CD8-positive, alpha-beta memory T cell (primary cell): ENCODE data around the gene FAM3D. TPM values are rescaled to one million over a fixed set of nuclear protein-coding genes. Genes with fewer than 3 reads are reported as not detected.
A peak's percentile ranks its signal among the peaks of the same experiment; 100 is the strongest.

Experiments
- CTCF ChIA-PET: fragments of 350-600 bp; sonication (Branson Sonifier 250); formaldehyde crosslinking; loops from one replicate; lab custom pipeline; 2021; ENCODE audit warnings: antibody characterized with exemption; lab: Charles Lee
- POLR2A ChIA-PET: fragments of 350-600 bp; sonication (Branson Sonifier 250); formaldehyde crosslinking; loops from one replicate; lab custom pipeline; 2021; ENCODE audit warnings: antibody characterized with exemption; lab: Charles Lee
- DNase-seq, 5 donors: peaks; one replicate each; pipeline versions ENCODE4 v3.0.0 to v3.0.0-alpha.2; 2020 to 2022; ENCODE audit warnings: mixed read lengths in 1 of 5
- H3K27ac ChIP-seq: one replicate; pipeline ENCODE4 v1.7.0; 2013; ENCODE audit warnings: low read depth, mild to moderate bottlenecking, low read length, moderate library complexity
- H3K27me3 ChIP-seq: 2 replicates; pipeline ENCODE4 v1.7.0; 2013; ENCODE audit warnings: low read length, mild to moderate bottlenecking; ENCODE audit not compliant: insufficient read depth, poor library complexity, severe bottlenecking
- H3K36me3 ChIP-seq: 2 replicates; pipeline ENCODE4 v1.7.0; 2013; ENCODE audit warnings: mild to moderate bottlenecking, low read length, moderate library complexity; ENCODE audit not compliant: insufficient read depth
- H3K4me1 ChIP-seq: 2 replicates; pipeline ENCODE4 v1.7.0; 2013; ENCODE audit warnings: mild to moderate bottlenecking, low read length, moderate library complexity; ENCODE audit not compliant: insufficient read depth
- H3K4me3 ChIP-seq: 2 replicates; pipeline ENCODE4 v1.7.0; 2013; ENCODE audit warnings: mild to moderate bottlenecking, low read length
- H3K9me3 ChIP-seq: 2 replicates; pipeline ENCODE4 v1.7.0; 2013; ENCODE audit warnings: mild to moderate bottlenecking, low read length
- H3K27ac Mint-ChIP-seq, 8 donors: one replicate each; pipeline ENCODE4 v1.8.0; 2020 to 2021; ENCODE audit warnings: mixed read lengths in 8 of 8, mild to moderate bottlenecking in 6 of 8, inconsistent platforms in 3 of 8, moderate library complexity in 3 of 8
- H3K27me3 Mint-ChIP-seq, 2 donors: one replicate each; pipeline ENCODE4 v1.8.0; 2020 to 2021; ENCODE audit warnings: mixed read lengths in 2 of 2, mild to moderate bottlenecking in 1 of 2, moderate library complexity in 1 of 2
- H3K36me3 Mint-ChIP-seq, 3 donors: one replicate each; pipeline ENCODE4 v1.8.0; 2020 to 2021; ENCODE audit warnings: mixed read lengths in 3 of 3, inconsistent platforms in 1 of 3, mild to moderate bottlenecking in 1 of 3
- H3K4me1 Mint-ChIP-seq, 3 donors: one replicate each; pipeline ENCODE4 v1.8.0; 2020 to 2021; ENCODE audit warnings: mixed read lengths in 3 of 3, inconsistent platforms in 1 of 3, mild to moderate bottlenecking in 1 of 3
- H3K4me3 Mint-ChIP-seq, 7 donors: one replicate each; pipeline ENCODE4 v1.8.0; 2020 to 2021; ENCODE audit warnings: mixed read lengths in 7 of 7, mild to moderate bottlenecking in 6 of 7, moderate library complexity in 4 of 7, inconsistent platforms in 2 of 7
- H3K9me3 Mint-ChIP-seq, 5 donors: one replicate each; pipeline ENCODE4 v1.8.0; 2020 to 2022; ENCODE audit warnings: mixed read lengths in 5 of 5, mild to moderate bottlenecking in 3 of 5, moderate library complexity in 2 of 5, inconsistent platforms in 1 of 5
- polyA plus RNA-seq: library from polyadenylated mRNA; unstranded; fragments of 300-500 nt; fragmentation: Illumina TruSeq; gene quantifications from one replicate; pipeline ENCODE4 v1.2.3, GENCODE V29; 2021
- total RNA-seq, 2 experiments: library from RNA; stranded (reverse); gene quantifications; one replicate each; pipeline ENCODE4 v1.2.3, GENCODE V29; 2021

The FAM3D gene
- total and polyA plus RNA-seq, 3 experiments from 2014 or later = not detected

- CTCF ChIA-PET = no interaction called here
- H3K4me3 ChIP-seq = no peak overlapping the region
- no peaks in the 10 kb centered on the region for H3K4me1 ChIP-seq
- Mint-ChIP-seq H3K9me3 (peaks cover 3 to 6% (median 5%) of the 10 kb centered on the region in 5 donors), H3K27ac (no peak overlapping the region), H3K36me3 (peaks cover 0 to 2% (median 0%) of the 10 kb centered on the region in 3 donors), H3K4me1 (no peaks in the 10 kb centered on the region), H3K27me3 (peaks cover 3 to 6% of the 10 kb centered on the region in 2 donors), H3K4me3 (no peak overlapping the region)
- H3K27me3 ChIP-seq = no peaks in the 10 kb centered on the region
- H3K27ac ChIP-seq = no peak overlapping the region
- POLR2A ChIA-PET = no interaction called here
- no peaks in the 10 kb centered on the region for H3K9me3 ChIP-seq
- H3K36me3 ChIP-seq = no peaks in the 10 kb centered on the region
- DNase-seq = no peak
Measured at GRCh38 chr3:58692484-58692883, 25.9 kb upstream of the FAM3D start.

GRCh38 chr3:58691997-58692396 is 25.4 kb upstream of the FAM3D start:
- Histone ChIP-seq H3K9me3 (no peaks in the 10 kb centered on the region), H3K27me3 (no peaks in the 10 kb centered on the region), H3K27ac (no peak overlapping the region), H3K4me1 (no peaks in the 10 kb centered on the region), H3K4me3 (no peak overlapping the region), H3K36me3 (no peaks in the 10 kb centered on the region)
- H3K9me3 Mint-ChIP-seq = peaks cover 3 to 6% (median 5%) of the 10 kb centered on the region in 5 donors
- DNase-seq = no peak
- ChIA-PET CTCF (no interaction called here), POLR2A (no interaction called here)
- peaks cover 3 to 6% of the 10 kb centered on the region in 2 donors for H3K27me3 Mint-ChIP-seq
- peaks cover 0 to 2% (median 0%) of the 10 kb centered on the region in 3 donors for H3K36me3 Mint-ChIP-seq
- H3K27ac Mint-ChIP-seq = no peak overlapping the region
- H3K4me1 Mint-ChIP-seq = no peaks in the 10 kb centered on the region
- no peak overlapping the region for H3K4me3 Mint-ChIP-seq

- no peak overlapping the region for H3K27ac Mint-ChIP-seq
- H3K27me3 Mint-ChIP-seq = peaks cover under 1 to 11% of the 10 kb centered on the region in 2 donors
- no peaks in the 10 kb centered on the region for H3K4me1 ChIP-seq
- H3K4me3 Mint-ChIP-seq = no peak overlapping the region
- H3K4me1 Mint-ChIP-seq = no peaks in the 10 kb centered on the region
- DNase-seq = no peak
- H3K27ac ChIP-seq = no peak overlapping the region
- ChIA-PET POLR2A (no interaction called here), CTCF (no interaction called here)
- H3K36me3 Mint-ChIP-seq = peaks cover 0 to 2% (median 0%) of the 10 kb centered on the region in 3 donors
- H3K27me3 ChIP-seq = no peaks in the 10 kb centered on the region
- H3K36me3 ChIP-seq = no peaks in the 10 kb centered on the region
- H3K4me3 ChIP-seq = no peak overlapping the region
- no peaks in the 10 kb centered on the region for H3K9me3 ChIP-seq
- peaks cover 3 to 6% (median 5%) of the 10 kb centered on the region in 5 donors for H3K9me3 Mint-ChIP-seq
Measured at GRCh38 chr3:58690490-58690889, 23.9 kb upstream of the FAM3D start.

- CTCF ChIA-PET = no interaction called here
- Mint-ChIP-seq H3K27ac (no peak overlapping the region), H3K4me1 (no peaks in the 10 kb centered on the region), H3K36me3 (peaks cover 0 to 2% (median 0%) of the 10 kb centered on the region in 3 donors), H3K4me3 (no peak overlapping the region), H3K27me3 (peaks cover 2 to 11% of the 10 kb centered on the region in 2 donors), H3K9me3 (peaks cover 3 to 6% (median 5%) of the 10 kb centered on the region in 5 donors)
- POLR2A ChIA-PET = no interaction called here
- H3K4me3 ChIP-seq = no peak overlapping the region
- H3K27me3 ChIP-seq = no peaks in the 10 kb centered on the region
- no peak overlapping the region for H3K27ac ChIP-seq
- no peaks in the 10 kb centered on the region for H3K36me3 ChIP-seq
- no peaks in the 10 kb centered on the region for H3K4me1 ChIP-seq
- no peak for DNase-seq
- no peaks in the 10 kb centered on the region for H3K9me3 ChIP-seq
Measured at GRCh38 chr3:58688574-58688973, 22.0 kb upstream of the FAM3D start.

GRCh38 chr3:58686847-58687246 is 20.3 kb upstream of the FAM3D start:
- no peak overlapping the region for H3K4me3 Mint-ChIP-seq
- ChIA-PET POLR2A (no interaction called here), CTCF (no interaction called here)
- peaks cover 0 to 2% (median 0%) of the 10 kb centered on the region in 3 donors for H3K36me3 Mint-ChIP-seq
- no peak overlapping the region for H3K4me3 ChIP-seq
- H3K4me1 Mint-ChIP-seq = no peaks in the 10 kb centered on the region
- peaks cover 2 to 18% of the 10 kb centered on the region in 2 donors for H3K27me3 Mint-ChIP-seq
- H3K9me3 Mint-ChIP-seq = peaks cover 2 to 6% (median 5%) of the 10 kb centered on the region in 5 donors
- no peaks in the 10 kb centered on the region for H3K9me3 ChIP-seq
- H3K4me1 ChIP-seq = no peaks in the 10 kb centered on the region
- peak overlapping the region in 1 of 8 donors; percentile 17 for H3K27ac Mint-ChIP-seq
- no peaks in the 10 kb centered on the region for H3K27me3 ChIP-seq
- DNase-seq = no peak
- no peaks in the 10 kb centered on the region for H3K36me3 ChIP-seq
- no peak overlapping the region for H3K27ac ChIP-seq

GRCh38 chr3:58685641-58686040 is 19.1 kb upstream of the FAM3D start:
- POLR2A ChIA-PET = no interaction called here
- no peak for DNase-seq

GRCh38 chr3:58683466-58683865 is 16.9 kb upstream of the FAM3D start:
- DNase-seq = no peak
- H3K4me3 Mint-ChIP-seq = no peak overlapping the region
- H3K27me3 Mint-ChIP-seq = peaks cover 4 to 31% of the 10 kb centered on the region in 2 donors
- Histone ChIP-seq H3K4me3 (no peak overlapping the region), H3K27ac (no peak overlapping the region), H3K36me3 (no peaks in the 10 kb centered on the region), H3K27me3 (no peaks in the 10 kb centered on the region), H3K9me3 (no peaks in the 10 kb centered on the region), H3K4me1 (no peaks in the 10 kb centered on the region)
- ChIA-PET POLR2A (no interaction called here), CTCF (no interaction called here)
- no peaks in the 10 kb centered on the region for H3K4me1 Mint-ChIP-seq
- H3K27ac Mint-ChIP-seq = no peak overlapping the region
- no peaks in the 10 kb centered on the region for H3K36me3 Mint-ChIP-seq
- peaks cover 0 to 2% (median 0%) of the 10 kb centered on the region in 5 donors for H3K9me3 Mint-ChIP-seq

More at GRCh38 chr3:58685641-58686040, 19.1 kb upstream of the FAM3D start:
- H3K4me1 Mint-ChIP-seq = no peaks in the 10 kb centered on the region
- H3K36me3 Mint-ChIP-seq = no peaks in the 10 kb centered on the region
- H3K4me1 ChIP-seq = no peaks in the 10 kb centered on the region
- H3K36me3 ChIP-seq = no peaks in the 10 kb centered on the region
- no peak overlapping the region for H3K4me3 ChIP-seq
- H3K27me3 ChIP-seq = no peaks in the 10 kb centered on the region
- peaks cover 2 to 23% of the 10 kb centered on the region in 2 donors for H3K27me3 Mint-ChIP-seq
- no peak overlapping the region for H3K27ac ChIP-seq
- peaks cover 0 to 2% (median 0%) of the 10 kb centered on the region in 5 donors for H3K9me3 Mint-ChIP-seq
- CTCF ChIA-PET = no interaction called here
- no peaks in the 10 kb centered on the region for H3K9me3 ChIP-seq
- no peak overlapping the region for H3K4me3 Mint-ChIP-seq
- no peak overlapping the region for H3K27ac Mint-ChIP-seq

- CTCF ChIA-PET = no interaction called here
- Histone ChIP-seq H3K36me3 (no peaks in the 10 kb centered on the region), H3K9me3 (no peaks in the 10 kb centered on the region), H3K4me3 (no peak overlapping the region), H3K27ac (no peak overlapping the region), H3K27me3 (no peaks in the 10 kb centered on the region), H3K4me1 (no peaks in the 10 kb centered on the region)
- Mint-ChIP-seq H3K27me3 (peaks cover 4 to 31% of the 10 kb centered on the region in 2 donors), H3K4me1 (no peaks in the 10 kb centered on the region), H3K4me3 (no peak overlapping the region), H3K36me3 (no peaks in the 10 kb centered on the region), H3K9me3 (peaks cover 0 to 2% (median 0%) of the 10 kb centered on the region in 5 donors), H3K27ac (no peak overlapping the region)
- DNase-seq = no peak
- POLR2A ChIA-PET = no interaction called here
Measured at GRCh38 chr3:58683001-58683458, 16.5 kb upstream of the FAM3D start.
